A549 (cell line): ENCODE measurements around the gene BARX1.

Experiments used
- HEYL ChIP-seq: fragments of 250-450 bp; sonication (Bioruptor Pico); IDR thresholded peaks from 2 replicates; pipeline ENCODE4 v1.8.0; 2021; ENCODE audit warnings: mild to moderate bottlenecking, moderate library complexity
- KDM1A ChIP-seq: fragments of 200-600 bp; sonication (generic); IDR thresholded peaks from 2 replicates; pipeline ENCODE4 v1.6.1; 2016; ENCODE audit warnings: low read depth, mild to moderate bottlenecking

DNA sequence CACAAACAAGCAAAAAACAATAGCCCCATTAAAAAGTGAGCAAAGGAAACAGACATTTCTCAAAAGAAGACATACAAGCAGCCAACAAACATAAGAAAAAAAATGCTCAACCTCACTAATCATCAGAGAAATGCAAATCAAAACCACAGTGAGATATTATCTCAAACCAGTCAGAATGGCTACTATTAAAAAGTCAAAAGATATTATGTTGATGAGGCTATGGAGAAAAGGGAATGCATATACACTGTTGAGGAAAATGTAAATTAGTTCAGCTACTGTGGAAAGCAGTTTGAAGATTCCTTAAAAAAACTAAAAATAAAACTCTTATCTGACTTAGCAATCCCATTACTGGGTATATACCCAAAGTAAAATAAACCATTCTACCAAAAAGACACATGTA lies 28.7 kb upstream of the BARX1 start:
- no peak for TF ChIP-seq HEYL (CRISPR knock-in tag)
- TF ChIP-seq KDM1A: no peak
